Stimulated activated CD8-positive, alpha-beta memory T cell treated with anti-CD3 and anti-CD28 coated beads, Interleukin-12 subunit alpha, Interleukin-12 subunit beta, amount 100 ng/mL, for 1 hour (primary cell): ENCODE measurements around the gene DAGLB.

Source experiments
- DNase-seq: peaks from one replicate; pipeline ENCODE4 v3.0.0-alpha.2; 2020; ENCODE audit warnings: low read depth

Gene DAGLB

DNA sequence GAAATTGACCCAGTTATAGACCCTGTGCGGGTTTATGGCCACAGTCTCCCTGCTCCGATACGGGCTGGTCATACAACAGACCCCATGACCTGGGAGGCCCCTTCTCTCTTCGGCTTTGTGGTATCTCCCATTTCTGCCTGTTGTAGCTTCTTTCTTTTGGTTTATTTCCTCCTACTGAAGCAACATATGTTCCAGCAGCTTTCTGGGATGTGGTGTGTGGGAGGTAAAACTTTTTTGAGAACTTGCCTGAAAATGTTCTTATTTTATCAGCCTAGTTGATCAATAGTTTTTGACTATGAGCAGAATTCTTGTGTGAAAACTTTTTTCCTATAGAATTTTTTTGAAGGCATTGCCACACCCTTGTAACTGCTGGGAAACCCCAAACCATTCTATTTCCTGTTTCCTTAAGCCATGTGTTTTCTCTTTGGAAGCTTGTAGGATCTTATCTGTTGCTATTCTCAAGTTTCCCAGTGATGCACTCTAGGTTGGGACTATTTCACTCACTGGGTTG lies 80.0 kb downstream of the DAGLB start:
- DNase-seq, result no peak

GRCh38 chr7:6365451-6365850 lies 82.3 kb downstream of the DAGLB start:
- DNase-seq, result no peak

DNA sequence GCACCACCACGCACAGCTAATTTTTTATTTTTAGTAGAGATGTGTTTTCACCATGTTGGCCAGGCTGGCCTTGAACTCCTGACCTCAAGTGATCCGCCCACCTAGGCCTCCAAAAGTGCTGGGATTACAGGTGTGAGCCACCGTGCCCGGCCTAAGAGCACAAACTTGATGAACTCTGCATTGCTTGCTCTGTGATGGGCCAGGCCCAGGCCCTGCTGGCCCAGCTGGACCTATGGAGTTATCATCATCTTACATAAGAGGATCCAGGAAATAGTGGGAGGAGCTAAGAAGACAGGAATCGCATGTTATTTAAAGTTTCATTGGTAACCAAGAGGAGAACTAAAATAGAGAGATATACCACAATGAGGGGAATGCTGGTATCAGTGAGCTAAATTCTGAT lies 86.9 kb downstream of the DAGLB start:
- DNase-seq, result no peak

- no peak for DNase-seq
Measured at GRCh38 chr7:6359734-6360133, 88.0 kb downstream of the DAGLB start.
